Heart left ventricle (tissue), 16 donors: Measurements from ENCODE around the gene TREM1. TPM values are rescaled to one million over a fixed set of nuclear protein-coding genes. Genes with fewer than 3 reads are reported as not detected.

Source experiments
- ATAC-seq, 4 donors: fragments of 200-7000 bp; cut with Tn5 transposase; one replicate each; pipeline ENCODE4 v1.9.1; 2020 to 2022; ENCODE audit warnings: moderate library complexity in 4 of 4, mild to moderate bottlenecking in 3 of 4, moderate number of reproducible peaks in 1 of 4
- DNase-seq, 5 donors: peaks; one replicate each; pipeline ENCODE4 v3.0.0-alpha.2; 2020
- H3K27ac ChIP-seq, 12 donors: fragments of 200-600 bp; sonication (generic) in 4 of 12; one replicate each; pipeline versions ENCODE4 v1.5.0 to v1.8.0; 2016 to 2022; ENCODE audit warnings: mild to moderate bottlenecking in 2 of 12
- H3K27me3 ChIP-seq, 9 donors: fragments of 200-600 bp; sonication (generic) in 2 of 9; one replicate each; pipeline versions ENCODE4 v1.5.1 to v1.8.0; 2016 to 2022; ENCODE audit warnings: mild to moderate bottlenecking in 3 of 9
- H3K36me3 ChIP-seq, 9 donors: fragments of 200-600 bp; sonication (generic) in 2 of 9; one replicate each; pipeline versions ENCODE4 v1.5.0 to v1.8.0; 2018 to 2022; ENCODE audit warnings: mild to moderate bottlenecking in 2 of 9
- H3K4me1 ChIP-seq, 12 donors: fragments of 200-600 bp; sonication (generic) in 4 of 12; one replicate each; pipeline versions ENCODE4 v1.5.0 to v1.8.0; 2016 to 2022; ENCODE audit warnings: mild to moderate bottlenecking in 3 of 12
- H3K4me3 ChIP-seq, 12 donors: fragments of 200-600 bp; sonication (generic) in 4 of 12; one replicate each; pipeline versions ENCODE4 v1.5.0 to v1.8.0; 2017 to 2022; ENCODE audit warnings: mild to moderate bottlenecking in 9 of 12, moderate library complexity in 4 of 12
- H3K9me3 ChIP-seq, 12 donors: fragments of 200-600 bp; sonication (generic) in 4 of 12; one replicate each; pipeline versions ENCODE4 v1.5.0 to v1.8.0; 2016 to 2022; ENCODE audit warnings: mild to moderate bottlenecking in 1 of 12
- POLR2A ChIP-seq, 2 donors: fragments of 450-650 bp; IDR thresholded peaks; one replicate each; pipeline ENCODE4 v1.6.1; 2017; ENCODE audit warnings: antibody characterized with exemption in 2 of 2, mild to moderate bottlenecking in 2 of 2, moderate library complexity in 2 of 2
- WGBS, 4 donors: extraction: QIAGEN DNeasy Blood & Tissue Kit in 2 of 4; methylation state at CpG; one replicate each; pipeline versions ENCODE4 v1.1.5 to v1.1.7; 2013 to 2018; 5-methylcytosine and 5-hydroxymethylcytosine counted together
- intact Hi-C, 10 donors: fragments of 100-400 bp; cut with DNase I; formaldehyde crosslinking; loops; one replicate each; pipeline versions ENCODE4 v1.11.1 to v1.14.2; 2022
- polyA plus RNA-seq, 2 donors: library from polyadenylated mRNA; stranded (reverse); fragments of 200-250 nt; gene quantifications; one replicate each; pipeline ENCODE4 v1.2.3, GENCODE V29; 2013
- total RNA-seq, 9 donors: library from RNA; depleted of rRNA in 2 of 9; stranded (reverse); fragments of >200 nt in 2 of 9; fragmentation: NEBNext Ultra II Directional in 3 of 9; extraction: Animal tissue kit (Norgen Biotek cat#: 25700) in 3 of 9; gene quantifications; one replicate each; pipeline versions ENCODE4 v1.1.0 to v1.2.4, GENCODE V29; 2016 to 2023
- TF ChIP-seq, protein P1 (sequence below), 12 donors: fragments of 200-600 bp; sonication (generic) in 4 of 12; IDR thresholded peaks; one replicate each; pipeline versions ENCODE4 v1.5.0 to v1.8.0; 2018 to 2022; ENCODE audit warnings: antibody characterized with exemption in 12 of 12, mild to moderate bottlenecking in 5 of 12
- donor health status: ischemic (EF 13 %, LVEDD 7.1; RV severe dilation, severe dysfunction).
- donor health status: healthy with polysubstance abuse.
- donor health status: DM: no; HTN: yes; CAD: no.
- donor health status: DM: no; HTN: no; CAD: no.
- donor health status: ischemic (EF 25% LVEDD 6.9; RV normal size, moderate dysfunction).
- donor health status: ischemic (EF 25% LVEDD 5.7; RV mildly dilated, moderate dysfunction).
- donor health status: healthy.
- donor health status: DM: yes; HTN: yes; CAD: no.
- donor health status: ischemic (EF 35%, LVEDD 5.7; RV mildly dilated, moderate dysfunction).
- donor health status: nonischemic (EF 11% LVEDD 7.7; RV severe dilation, severe dysfunction).
- donor health status: DM: yes; HTN: yes; CAD: no.
- donor health status: PGD.
- donor health status: ischemic (EF 29% LVEDD 5.4; RV normal size, mild dysfunction).
- donor health status: nonischemic (EF 23%, LVEDD 6.1; RV moderate dilation, normal function).

TREM1 gene
- total and polyA plus RNA-seq, 11 donors, result 0.19 to 18.4 (median 0.75) TPM

DNA sequence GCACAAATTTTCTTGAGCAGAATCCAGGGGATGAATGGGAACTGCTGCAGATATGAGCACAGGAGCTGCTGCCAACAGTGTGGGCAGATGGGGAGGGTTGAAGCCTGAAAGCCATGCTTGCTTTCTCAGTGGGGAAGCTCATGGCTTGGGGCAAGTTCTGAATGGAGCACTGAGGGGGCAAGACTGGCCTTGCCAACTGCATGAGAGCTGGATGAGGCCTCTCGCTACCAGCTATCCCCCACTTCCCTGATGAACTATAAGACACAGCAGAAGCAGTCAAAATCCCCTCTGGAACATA is 28.3 kb downstream of the TREM1 start:
- H3K27me3 ChIP-seq, result no peaks in the 10 kb centered on the region
- H3K9me3 ChIP-seq, result peaks cover 0 to 47% (median 20%) of the 10 kb centered on the region in 12 donors
- H3K4me3 ChIP-seq, result no peak overlapping the region
- H3K27ac ChIP-seq, result no peak overlapping the region
- peaks cover 0 to 8% (median 0%) of the 10 kb centered on the region in 12 donors for H3K4me1 ChIP-seq
- TF ChIP-seq, protein P1, sequence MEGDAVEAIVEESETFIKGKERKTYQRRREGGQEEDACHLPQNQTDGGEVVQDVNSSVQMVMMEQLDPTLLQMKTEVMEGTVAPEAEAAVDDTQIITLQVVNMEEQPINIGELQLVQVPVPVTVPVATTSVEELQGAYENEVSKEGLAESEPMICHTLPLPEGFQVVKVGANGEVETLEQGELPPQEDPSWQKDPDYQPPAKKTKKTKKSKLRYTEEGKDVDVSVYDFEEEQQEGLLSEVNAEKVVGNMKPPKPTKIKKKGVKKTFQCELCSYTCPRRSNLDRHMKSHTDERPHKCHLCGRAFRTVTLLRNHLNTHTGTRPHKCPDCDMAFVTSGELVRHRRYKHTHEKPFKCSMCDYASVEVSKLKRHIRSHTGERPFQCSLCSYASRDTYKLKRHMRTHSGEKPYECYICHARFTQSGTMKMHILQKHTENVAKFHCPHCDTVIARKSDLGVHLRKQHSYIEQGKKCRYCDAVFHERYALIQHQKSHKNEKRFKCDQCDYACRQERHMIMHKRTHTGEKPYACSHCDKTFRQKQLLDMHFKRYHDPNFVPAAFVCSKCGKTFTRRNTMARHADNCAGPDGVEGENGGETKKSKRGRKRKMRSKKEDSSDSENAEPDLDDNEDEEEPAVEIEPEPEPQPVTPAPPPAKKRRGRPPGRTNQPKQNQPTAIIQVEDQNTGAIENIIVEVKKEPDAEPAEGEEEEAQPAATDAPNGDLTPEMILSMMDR (IDR thresholded peaks at IDR 0.05), result no peak
- TF ChIP-seq POLR2A (IDR thresholded peaks at IDR 0.05), result no peak
- intact Hi-C loops, result no loop called here
- no peak for DNase-seq
- 94 to 100% (median 97%) methylated on average over 1 of the region's 1 CpG for WGBS, 4 donors
- H3K36me3 ChIP-seq, result no peaks in the 10 kb centered on the region
- no peak for ATAC-seq

DNA sequence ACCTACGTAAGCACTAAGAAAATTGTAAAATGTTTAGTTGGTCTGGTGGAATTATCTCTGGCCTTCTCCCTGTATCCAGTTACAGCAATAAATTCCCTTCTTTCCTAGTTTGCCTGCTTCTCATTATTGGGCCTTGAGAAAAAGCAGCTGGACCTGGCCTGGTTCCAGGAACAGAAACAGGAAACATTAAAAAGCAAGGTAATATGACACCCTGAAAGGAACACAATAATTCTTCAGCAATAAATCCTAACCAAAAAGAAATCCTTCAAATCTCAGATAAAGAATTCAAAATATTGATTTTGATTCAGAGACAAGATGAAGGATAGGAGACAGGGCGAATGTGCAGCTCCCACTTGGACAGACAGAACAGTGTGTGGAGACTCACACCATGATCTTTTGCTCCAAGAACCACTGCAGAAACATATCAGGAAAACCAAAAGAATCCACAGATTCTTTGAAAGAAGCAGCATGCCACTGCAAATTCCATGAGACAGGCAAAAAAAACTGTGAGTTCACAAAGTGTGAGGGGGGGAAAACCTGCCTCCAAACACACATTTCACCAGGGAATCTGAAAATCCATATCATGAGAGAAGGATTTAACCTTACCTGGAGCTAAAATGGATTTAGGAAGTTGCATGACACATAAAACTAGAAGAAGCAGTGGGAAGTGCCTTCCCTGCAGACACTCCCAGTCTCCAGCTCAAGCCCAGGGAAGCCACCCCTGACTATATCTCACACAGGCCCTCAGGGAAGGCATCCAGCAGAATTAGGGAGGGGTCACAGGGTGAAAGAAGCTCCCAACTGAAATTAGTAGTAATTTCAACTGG is 28.9 kb downstream of the TREM1 start:
- no peak overlapping the region for H3K27ac ChIP-seq
- WGBS, 4 donors, result 53 to 64% (median 57%) methylated on average over 2 of the region's 2 CpGs
- H3K27me3 ChIP-seq, result no peaks in the 10 kb centered on the region
- no peak overlapping the region for H3K4me3 ChIP-seq
- DNase-seq (peak in 1 of 5 donors; percentile 42), ATAC-seq (no peak)
- intact Hi-C loops, result no loop called here
- peaks cover 0 to 8% (median 0%) of the 10 kb centered on the region in 12 donors for H3K4me1 ChIP-seq
- H3K36me3 ChIP-seq, result no peaks in the 10 kb centered on the region
- peaks cover 0 to 41% (median 16%) of the 10 kb centered on the region in 12 donors for H3K9me3 ChIP-seq
- TF ChIP-seq, protein P1 (IDR thresholded peaks at IDR 0.05), result no peak
- no peak for TF ChIP-seq POLR2A (IDR thresholded peaks at IDR 0.05)

DNA sequence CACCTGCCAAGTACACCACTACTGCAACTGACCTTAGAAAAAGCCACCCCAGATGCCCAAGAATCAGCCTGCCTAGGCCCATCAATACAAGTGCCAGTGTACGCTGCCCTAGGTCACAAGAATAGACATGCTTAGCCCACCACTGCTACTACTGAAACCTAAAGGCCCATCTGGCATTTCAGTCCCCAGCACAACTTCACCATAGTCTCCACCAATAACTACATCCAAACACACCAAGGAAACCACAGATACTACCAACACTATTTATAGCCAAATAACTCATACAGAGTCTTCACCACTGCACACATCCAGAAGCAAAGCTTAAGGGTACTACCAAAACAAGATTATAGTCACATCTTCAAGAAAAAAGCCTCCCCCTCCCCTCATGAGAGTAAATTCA is 30.1 kb downstream of the TREM1 start:
- Histone ChIP-seq H3K36me3 (no peaks in the 10 kb centered on the region), H3K27me3 (peaks cover 0 to 8% (median 0%) of the 10 kb centered on the region in 9 donors), H3K4me1 (peaks cover 0 to 8% (median 0%) of the 10 kb centered on the region in 12 donors), H3K27ac (no peak overlapping the region), H3K9me3 (peaks cover 0 to 29% (median 6%) of the 10 kb centered on the region in 12 donors), H3K4me3 (no peak overlapping the region)
- intact Hi-C loops, result no loop called here
- ATAC-seq (no peak), DNase-seq (no peak)
- TF ChIP-seq, protein P1 (IDR thresholded peaks at IDR 0.05), result no peak
- no peak for TF ChIP-seq POLR2A (IDR thresholded peaks at IDR 0.05)
- 97 to 100% (median 99%) methylated on average over 1 of the region's 1 CpG for WGBS, 4 donors

DNA sequence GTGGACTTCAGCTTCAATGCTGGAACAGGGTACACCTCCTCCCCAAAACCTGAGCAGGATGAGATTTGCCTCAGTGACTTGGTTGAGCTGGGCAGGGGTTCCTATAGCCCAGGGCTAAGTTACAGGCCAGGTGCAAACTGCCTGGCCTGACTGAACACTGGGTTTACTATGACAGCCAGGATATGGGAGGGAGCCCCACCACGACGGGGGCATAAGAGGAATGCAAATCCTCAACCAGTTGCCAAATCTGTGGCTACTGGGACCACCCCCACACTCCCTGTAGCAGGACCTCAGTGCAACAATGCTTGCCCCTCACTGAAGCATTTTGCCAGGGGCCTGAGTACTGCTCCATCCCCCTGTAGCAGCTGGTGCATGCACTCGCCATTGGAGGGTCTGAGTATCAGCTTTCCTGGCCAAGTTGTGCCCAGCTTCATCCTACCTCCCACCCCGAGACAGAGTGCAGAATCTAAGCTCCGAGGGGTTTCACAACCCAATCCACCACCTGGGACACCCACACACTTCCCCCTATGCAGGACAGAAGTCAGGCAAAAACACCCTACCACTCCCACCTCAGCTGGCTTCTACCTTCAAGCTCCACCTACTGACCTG is 30.7 kb downstream of the TREM1 start:
- intact Hi-C loops, result no loop called here
- TF ChIP-seq, protein P1 (IDR thresholded peaks at IDR 0.05), result no peak
- no peak for TF ChIP-seq POLR2A (IDR thresholded peaks at IDR 0.05)
- Histone ChIP-seq H3K27me3 (peaks cover 0 to 8% (median 0%) of the 10 kb centered on the region in 9 donors), H3K4me3 (no peak overlapping the region), H3K9me3 (peaks cover 0 to 23% (median 0%) of the 10 kb centered on the region in 12 donors), H3K4me1 (peaks cover 0 to 8% (median 0%) of the 10 kb centered on the region in 12 donors), H3K36me3 (no peaks in the 10 kb centered on the region), H3K27ac (no peak overlapping the region)
- DNase-seq (no peak), ATAC-seq (no peak)
- WGBS, 4 donors, result 76 to 85% (median 80%) methylated on average over 3 to 5 of the region's 5 CpGs
